Gastrocnemius medialis (tissue), 4 donors: ENCODE measurements around the gene FFAR1. TPM values are rescaled to one million over a fixed set of nuclear protein-coding genes. Genes with fewer than 3 reads are reported as not detected.
"Not testable (repeated sequence)": the region's sequence is repeated elsewhere in the genome, so short reads cannot be mapped to it uniquely, and the experiment has no call there.

ENCODE experiments used
- ATAC-seq, 2 donors: fragments of 150-250 bp; one replicate each; pipeline ENCODE4 v1.9.1; 2016
- DNase-seq, 2 donors: peaks; one replicate each; pipeline ENCODE4 v3.0.0-alpha.2; 2019
- H3K27ac ChIP-seq, 4 donors: fragments of 200-600 bp; sonication (generic); 1 replicate in 1 of 4; 2 replicates in 3 of 4; pipeline ENCODE4 v1.5.1; 2016 to 2018; ENCODE audit warnings: mild to moderate bottlenecking in 2 of 4, moderate library complexity in 1 of 4
- H3K27me3 ChIP-seq, 3 donors: fragments of 200-600 bp; sonication (generic) in 2 of 3; 1 replicate in 1 of 3; 2 replicates in 2 of 3; pipeline versions ENCODE4 v1.5.1 to v1.6.0; 2016 to 2019; ENCODE audit warnings: mild to moderate bottlenecking in 1 of 3, moderate library complexity in 1 of 3
- H3K36me3 ChIP-seq, 2 donors: fragments of 200-600 bp; sonication (generic) in 1 of 2; one replicate each; pipeline ENCODE4 v1.5.1; 2017 to 2018
- H3K4me1 ChIP-seq, 2 donors: fragments of 200-600 bp; sonication (generic) in 1 of 2; one replicate each; pipeline ENCODE4 v1.5.1; 2016 to 2017; ENCODE audit warnings: mild to moderate bottlenecking in 2 of 2
- H3K4me3 ChIP-seq, 4 donors: fragments of 200-600 bp; sonication (generic) in 3 of 4; 1 replicate in 1 of 4; 2 replicates in 3 of 4; pipeline ENCODE4 v1.5.1; 2016 to 2019; ENCODE audit warnings: mild to moderate bottlenecking in 2 of 4
- H3K9me3 ChIP-seq, 3 donors: fragments of 200-600 bp; sonication (generic) in 2 of 3; 1 replicate in 1 of 3; 2 replicates in 2 of 3; pipeline ENCODE4 v1.5.1; 2016 to 2019
- CTCF ChIP-seq, 5 experiments: fragments of 450-650 bp in 3 of 5; fragments of 200-600 bp in 2 of 5; sonication (generic) in 2 of 5; IDR thresholded peaks in 4 of 5; conservative IDR thresholded peaks in 1 of 5; 1 replicate in 4 of 5; 2 replicates in 1 of 5; pipeline ENCODE4 v1.5.1; 2016 to 2019; ENCODE audit warnings: antibody characterized with exemption in 5 of 5, mild to moderate bottlenecking in 3 of 5, moderate library complexity in 3 of 5
- POLR2A ChIP-seq, 2 donors: fragments of 450-650 bp; IDR thresholded peaks; one replicate each; pipeline ENCODE4 v1.6.1; 2017; ENCODE audit warnings: antibody characterized with exemption in 2 of 2, mild to moderate bottlenecking in 2 of 2, moderate library complexity in 2 of 2
- in situ Hi-C, 4 donors: fragments of 200-750 bp; cut with MboI; loops; one replicate each; pipeline versions ENCODE4 v1.15.0 to v1.8.0; 2017; ENCODE audit warnings: low sequenced_read_pairs in 4 of 4
- intact Hi-C: fragments of 100-400 bp; cut with DNase I; formaldehyde crosslinking; loops from one replicate; pipeline ENCODE4 v1.15.1; 2023; ENCODE audit warnings: low total_unique reads
- total RNA-seq, 4 donors: library from RNA; depleted of rRNA; stranded (reverse); fragments of >200 nt; gene quantifications; one replicate each; pipeline versions ENCODE4 v1.1.0 to v1.2.3, GENCODE V29; 2016

The FFAR1 gene
- total RNA-seq, 4 donors from 2014 or later: not detected

- DNase-seq (no peak), ATAC-seq (no peak)
- H3K9me3 ChIP-seq: no peaks in the 10 kb centered on the region
- intact Hi-C loops (loop anchor here (2.0 to 10.0 kb wide), 2 partner anchors 115 to 141 kb away; partner anchors contain the start of gene KRTDAP), in situ Hi-C loops (loop anchor here in 1 of 4 donors (10.0 kb wide), 1 partner anchor 121 kb away; no protein-coding TSS in a partner anchor)
- TF ChIP-seq POLR2A (IDR thresholded peaks at IDR 0.05): no peak
- TF ChIP-seq CTCF (IDR thresholded peaks at IDR 0.05 in 4 of 5, conservative IDR thresholded peaks at IDR 0.05 in 1 of 5): no peak
- no peaks in the 10 kb centered on the region for H3K27me3 ChIP-seq
- H3K4me1 ChIP-seq: no peaks in the 10 kb centered on the region
- no peaks in the 10 kb centered on the region for H3K36me3 ChIP-seq
- H3K4me3 ChIP-seq: no peak overlapping the region
- no peak overlapping the region for H3K27ac ChIP-seq
Observed at GRCh38 chr19:35353635-35354034, 5.9 kb downstream of the FFAR1 start.

DNA sequence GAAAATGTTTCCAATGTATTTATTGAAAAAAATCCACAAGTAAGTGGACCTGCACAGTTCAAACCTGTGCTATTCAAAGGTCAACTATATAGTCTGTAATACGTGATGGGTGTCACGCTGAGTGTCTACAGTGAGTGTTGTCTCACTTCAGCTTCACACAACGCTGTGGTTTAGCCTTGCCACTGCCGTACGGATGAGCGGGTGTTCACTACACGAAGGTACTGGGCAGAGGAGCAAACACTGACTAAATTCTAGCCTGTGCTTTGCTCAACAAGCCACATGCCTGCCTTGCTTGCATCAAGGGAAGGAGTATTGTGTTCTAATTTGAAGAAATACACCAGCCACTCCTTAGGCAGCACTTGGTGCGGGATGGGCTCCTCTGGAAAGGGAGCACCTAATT lies 7.2 kb downstream of the FFAR1 start:
- no peak for DNase-seq
- no peak overlapping the region for H3K4me3 ChIP-seq
- no peak overlapping the region for H3K27ac ChIP-seq
- no peaks in the 10 kb centered on the region for H3K4me1 ChIP-seq
- no peaks in the 10 kb centered on the region for H3K27me3 ChIP-seq
- TF ChIP-seq CTCF (IDR thresholded peaks at IDR 0.05 in 4 of 5, conservative IDR thresholded peaks at IDR 0.05 in 1 of 5): no peak
- no peak for TF ChIP-seq POLR2A (IDR thresholded peaks at IDR 0.05)
- in situ Hi-C loops (loop anchor here in 1 of 4 donors (10.0 kb wide), 1 partner anchor 120 kb away; no protein-coding TSS in a partner anchor), intact Hi-C loops (loop anchor here (10.0 kb wide), 1 partner anchor 140 kb away; the partner anchor contains the start of gene KRTDAP)
- no peaks in the 10 kb centered on the region for H3K9me3 ChIP-seq
- no peak for ATAC-seq
- no peaks in the 10 kb centered on the region for H3K36me3 ChIP-seq

DNA sequence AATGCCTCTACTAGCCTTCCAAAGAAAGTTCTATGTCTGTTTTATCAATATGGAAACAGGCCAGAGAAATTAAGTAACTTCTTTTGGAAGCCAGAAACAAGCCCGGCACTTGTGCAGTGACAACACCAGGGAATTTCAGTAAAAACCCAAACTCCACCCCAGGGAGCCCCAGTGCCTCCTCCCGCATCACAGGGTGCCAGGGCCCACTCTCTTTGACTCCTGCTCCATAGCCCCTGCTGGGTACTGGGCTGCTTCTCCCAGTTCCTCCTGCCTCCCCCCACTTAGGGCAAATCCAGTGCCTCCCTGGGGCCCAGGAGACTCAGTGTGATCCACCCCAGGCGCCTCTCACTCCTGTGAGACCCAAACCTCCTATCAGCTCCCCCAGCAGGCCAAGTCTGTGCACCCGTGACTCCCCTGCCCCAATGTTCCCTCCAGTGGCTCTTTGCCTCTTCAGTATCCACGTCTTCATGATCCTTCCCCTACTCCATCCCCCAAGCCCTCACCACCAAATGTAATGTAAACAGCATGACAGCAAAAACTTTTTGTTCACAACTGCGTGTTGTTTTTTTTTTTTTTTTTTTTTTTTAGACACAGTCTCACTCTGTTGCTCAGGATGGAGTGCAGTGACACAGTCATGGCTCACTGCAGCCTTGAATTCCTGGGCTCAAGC lies 8.2 kb downstream of the FFAR1 start:
- Histone ChIP-seq H3K36me3 (no peaks in the 10 kb centered on the region), H3K4me1 (no peaks in the 10 kb centered on the region), H3K4me3 (no peak overlapping the region), H3K27ac (no peak overlapping the region), H3K27me3 (no peaks in the 10 kb centered on the region), H3K9me3 (no peaks in the 10 kb centered on the region)
- ATAC-seq (no peak), DNase-seq (no peak)
- no peak for TF ChIP-seq CTCF (IDR thresholded peaks at IDR 0.05 in 4 of 5, conservative IDR thresholded peaks at IDR 0.05 in 1 of 5)
- TF ChIP-seq POLR2A (IDR thresholded peaks at IDR 0.05): no peak
- intact Hi-C loops: loop anchor here (10.0 kb wide), 1 partner anchor 139 kb away; the partner anchor contains the start of gene KRTDAP
- in situ Hi-C loops: loop anchor here in 1 of 4 donors (10.0 kb wide), 1 partner anchor 119 kb away; no protein-coding TSS in a partner anchor

DNA sequence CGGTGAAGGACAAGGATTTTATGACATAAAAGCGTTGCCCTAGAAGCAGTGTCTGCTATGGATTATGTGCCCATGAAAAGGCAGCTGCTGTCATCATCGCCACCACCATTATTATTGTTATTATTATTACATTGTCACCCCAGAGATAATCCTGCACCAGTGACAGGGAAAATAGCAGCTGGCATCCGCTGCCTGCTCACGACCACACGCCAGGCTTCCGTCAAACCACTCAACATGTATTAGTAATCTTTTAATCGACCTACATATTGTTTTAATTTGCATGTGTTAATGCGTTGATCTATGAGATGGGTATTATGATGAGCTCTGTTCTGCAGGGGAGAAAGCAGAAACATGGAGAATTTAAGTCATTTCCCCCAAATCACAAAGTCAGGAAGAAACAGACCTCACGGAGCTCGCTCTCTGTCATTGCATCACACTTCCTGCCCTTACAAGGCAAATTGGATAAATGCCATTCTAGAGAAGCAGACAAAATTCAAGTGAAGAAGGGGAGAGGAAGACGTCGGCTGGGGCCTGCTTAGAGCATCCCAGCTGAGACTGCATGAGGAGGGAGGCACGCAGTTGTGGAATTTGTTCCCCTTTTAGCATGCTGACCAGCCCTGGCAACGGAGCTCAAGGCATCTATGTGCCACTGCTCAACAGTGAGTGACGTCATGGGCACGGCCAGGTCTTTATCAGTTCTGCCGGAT lies 10.3 kb downstream of the FFAR1 start, which contains the start of gene FFAR3:
TSS of gene FFAR3 (plus strand) at position 594 of the 707 bp plus-strand sequence. CDS start 431 bp downstream, outside the sequence.
- in situ Hi-C loops: loop anchor here in 1 of 4 donors (10.0 kb wide), 1 partner anchor 117 kb away; no protein-coding TSS in a partner anchor
- ATAC-seq: no peak
- intact Hi-C loops: loop anchor here (10.0 kb wide), 1 partner anchor 137 kb away; the partner anchor contains the start of gene KRTDAP

GRCh38 chr19:35358834-35359233 lies 11.1 kb downstream of the FFAR1 start:
- not testable (repeated sequence) for H3K4me3 ChIP-seq, H3K9me3 ChIP-seq, ATAC-seq, DNase-seq, H3K4me1 ChIP-seq, H3K36me3 ChIP-seq, H3K27me3 ChIP-seq, H3K27ac ChIP-seq
- in situ Hi-C loops (loop anchor here in 1 of 4 donors (10.0 kb wide), 1 partner anchor 116 kb away; no protein-coding TSS in a partner anchor), intact Hi-C loops (loop anchor here (10.0 kb wide), 1 partner anchor 136 kb away; the partner anchor contains the start of gene KRTDAP)

More for the DNA sequence above, 10.3 kb downstream of the FFAR1 start, which contains the start of gene FFAR3:
- Histone ChIP-seq H3K27me3 (no peaks in the 10 kb centered on the region), H3K9me3 (no peaks in the 10 kb centered on the region), H3K36me3 (no peaks in the 10 kb centered on the region), H3K4me3 (no peak within 1 kb of the TSS), H3K27ac (no peak within 1 kb of the TSS), H3K4me1 (no peaks in the 10 kb centered on the region)
- peak; percentile 5 to 17 for DNase-seq
- TF ChIP-seq POLR2A (IDR thresholded peaks at IDR 0.05) (no peak), CTCF (IDR thresholded peaks at IDR 0.05 in 4 of 5, conservative IDR thresholded peaks at IDR 0.05 in 1 of 5) (no peak)

- intact Hi-C loops (loop anchor here (10.0 kb wide), 1 partner anchor 135 kb away; the partner anchor contains the start of gene KRTDAP), in situ Hi-C loops (loop anchor here in 1 of 4 donors (10.0 kb wide), 1 partner anchor 115 kb away; no protein-coding TSS in a partner anchor)
- not testable (repeated sequence) for DNase-seq, H3K27ac ChIP-seq, H3K36me3 ChIP-seq, H3K4me3 ChIP-seq, ATAC-seq, H3K9me3 ChIP-seq, H3K4me1 ChIP-seq, H3K27me3 ChIP-seq
Observed at GRCh38 chr19:35359395-35359794, 11.7 kb downstream of the FFAR1 start.

DNA sequence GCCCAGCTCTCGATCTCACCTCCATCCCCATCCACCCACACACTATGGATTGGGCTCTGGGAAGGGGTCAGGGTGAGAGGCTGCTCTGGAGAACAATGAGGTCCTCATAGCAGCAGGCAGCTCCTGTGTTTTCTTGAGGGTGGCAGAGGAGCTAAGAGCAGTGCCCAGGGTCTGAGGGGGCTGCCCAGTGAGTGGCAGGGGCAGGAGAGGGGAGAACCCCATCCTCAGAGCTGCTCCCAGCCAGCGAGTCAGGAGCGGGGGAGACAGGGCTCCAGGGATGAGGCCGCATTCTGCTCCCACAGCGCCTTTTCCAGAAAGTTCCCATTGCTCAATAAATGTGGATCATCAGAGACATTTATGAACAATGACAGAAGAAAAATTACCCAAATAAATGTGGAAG lies 12.4 kb downstream of the FFAR1 start:
- H3K36me3 ChIP-seq, H3K4me3 ChIP-seq, H3K27me3 ChIP-seq, DNase-seq, H3K9me3 ChIP-seq, in situ Hi-C loops, intact Hi-C loops, H3K27ac ChIP-seq, H3K4me1 ChIP-seq, ATAC-seq: not testable (repeated sequence)
